Measurements from ENCODE around the gene ROCK2.
"Not testable (repeated sequence)": the region's sequence is repeated elsewhere in the genome, so short reads cannot be mapped to it uniquely, and the experiment has no call there.

The ROCK2 gene

GRCh38 chr2:11338580-11338979 lies 5.9 kb downstream of the ROCK2 start:
- DNase-seq = no peak

DNA sequence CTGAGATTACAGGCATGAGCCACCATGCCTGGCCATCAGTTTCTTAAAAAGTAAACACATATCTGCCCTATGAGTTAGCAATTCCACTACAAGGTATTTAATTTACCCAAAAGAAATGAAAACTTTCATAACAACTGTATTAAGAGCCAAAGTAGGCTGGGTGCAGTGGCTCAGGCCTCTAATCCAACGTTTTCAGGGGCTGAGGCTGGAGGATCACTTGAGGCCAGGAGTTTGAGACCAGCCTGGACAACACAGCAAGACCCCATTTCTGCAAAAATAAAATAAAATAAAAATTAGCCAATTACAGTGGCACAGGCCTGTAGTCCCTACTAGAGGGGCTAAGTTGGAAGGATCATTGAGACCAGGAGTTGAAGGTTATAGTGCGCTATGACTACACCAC lies 6.5 kb downstream of the ROCK2 start:
- DNase-seq = no peak

GRCh38 chr2:11336189-11336588 lies 8.2 kb downstream of the ROCK2 start:
- no peak for DNase-seq

GRCh38 chr2:11333427-11334183 lies 10.8 kb downstream of the ROCK2 start:
- DNase-seq = no peak

- DNase-seq = no peak
Observed at GRCh38 chr2:11332596-11332995, 11.8 kb downstream of the ROCK2 start.

DNA sequence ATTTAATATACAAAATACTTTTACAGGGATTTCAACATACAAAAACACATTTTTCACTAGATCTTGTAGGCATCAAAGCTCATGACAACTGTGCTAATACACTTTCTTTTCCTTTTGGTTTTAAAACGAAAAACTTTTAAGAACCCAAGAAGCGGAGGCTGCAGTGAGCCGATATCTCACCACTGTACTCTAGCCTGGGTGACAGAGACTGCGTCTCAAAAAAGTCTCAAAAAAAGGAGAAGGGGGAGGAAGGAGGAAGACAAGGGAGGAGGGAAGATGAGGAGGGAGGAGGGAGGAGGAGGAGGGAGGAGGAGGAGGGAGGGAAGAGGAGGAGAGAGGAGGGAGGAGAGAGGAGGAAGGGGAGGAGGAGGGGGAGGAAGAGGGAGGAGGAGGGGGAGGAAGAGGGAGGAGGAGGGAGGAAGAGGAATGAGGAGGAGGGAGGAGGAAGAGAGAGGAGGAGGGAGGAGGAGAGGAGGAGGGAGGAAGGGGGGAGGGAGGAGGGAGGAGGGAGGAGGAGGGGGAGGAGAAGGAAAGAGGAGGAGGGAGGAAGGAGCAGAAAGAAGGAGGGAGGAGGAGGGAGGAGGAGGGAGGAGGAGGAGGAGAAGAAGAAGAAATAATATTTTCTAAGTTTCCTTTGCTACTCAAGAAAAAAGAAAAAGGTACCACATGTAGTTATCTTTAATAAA lies 13.8 kb downstream of the ROCK2 start:
- DNase-seq = no peak

DNA sequence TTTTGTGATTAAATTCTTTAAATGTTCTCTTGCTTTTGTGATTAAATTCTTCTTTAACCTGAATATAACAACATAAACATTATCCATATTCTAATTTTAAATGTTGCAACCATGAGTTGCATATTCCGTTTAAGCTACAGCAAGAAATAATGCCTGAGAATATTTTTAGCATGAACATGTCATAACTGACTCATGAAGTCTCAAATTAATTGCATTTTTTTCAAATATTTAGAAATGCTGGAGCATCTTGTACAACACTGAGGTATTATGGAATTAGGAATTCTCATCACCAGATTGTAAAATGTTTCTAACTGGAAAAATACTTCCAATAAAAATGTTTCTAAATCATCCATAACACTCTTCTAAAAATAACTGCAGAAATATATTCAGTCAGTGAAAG lies 14.7 kb downstream of the ROCK2 start:
- no peak for DNase-seq

DNA sequence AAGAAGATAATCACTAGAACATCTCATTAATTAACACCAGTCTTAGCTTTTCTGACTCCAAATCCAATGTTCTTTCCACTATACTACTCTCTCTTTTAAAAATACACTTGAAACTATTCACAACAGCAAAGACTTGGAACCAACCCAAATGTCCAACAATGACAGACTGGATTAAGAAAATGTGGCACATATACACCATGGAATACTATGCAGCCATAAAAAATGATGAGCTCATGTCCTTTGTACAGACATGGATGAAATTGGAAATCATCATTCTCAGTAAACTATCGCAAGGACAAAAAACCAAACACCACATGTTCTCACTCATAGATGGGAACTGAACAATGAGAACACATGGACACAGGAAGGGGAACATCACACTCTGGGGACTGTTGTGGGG lies 15.9 kb downstream of the ROCK2 start:
- not testable (repeated sequence) for DNase-seq

DNA sequence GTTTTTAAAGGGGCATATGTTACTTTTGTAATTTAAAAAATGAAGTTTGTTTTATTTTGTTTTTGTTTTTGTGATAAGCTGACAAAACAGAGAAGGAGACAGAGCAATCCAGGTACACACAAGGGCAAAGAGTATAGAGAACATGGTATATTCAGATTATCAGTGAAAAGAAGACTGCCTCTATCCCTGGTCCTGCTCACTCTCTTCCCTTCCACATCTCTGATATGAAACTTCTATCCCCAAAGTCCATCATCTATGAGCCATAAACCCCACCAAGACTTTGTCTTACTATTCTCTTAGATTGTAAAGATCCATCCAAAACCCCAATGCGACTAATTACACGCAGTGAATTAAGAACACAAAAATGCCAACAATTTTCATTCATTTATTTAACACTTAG lies 16.6 kb downstream of the ROCK2 start:
- no peak for DNase-seq

GRCh38 chr2:11326677-11327211 lies 17.7 kb downstream of the ROCK2 start:
- DNase-seq = no peak

- no peak for DNase-seq
Observed at GRCh38 chr2:11325961-11326676, 18.3 kb downstream of the ROCK2 start.

- no peak for DNase-seq
Observed at GRCh38 chr2:11321847-11322246, 22.6 kb downstream of the ROCK2 start.

DNA sequence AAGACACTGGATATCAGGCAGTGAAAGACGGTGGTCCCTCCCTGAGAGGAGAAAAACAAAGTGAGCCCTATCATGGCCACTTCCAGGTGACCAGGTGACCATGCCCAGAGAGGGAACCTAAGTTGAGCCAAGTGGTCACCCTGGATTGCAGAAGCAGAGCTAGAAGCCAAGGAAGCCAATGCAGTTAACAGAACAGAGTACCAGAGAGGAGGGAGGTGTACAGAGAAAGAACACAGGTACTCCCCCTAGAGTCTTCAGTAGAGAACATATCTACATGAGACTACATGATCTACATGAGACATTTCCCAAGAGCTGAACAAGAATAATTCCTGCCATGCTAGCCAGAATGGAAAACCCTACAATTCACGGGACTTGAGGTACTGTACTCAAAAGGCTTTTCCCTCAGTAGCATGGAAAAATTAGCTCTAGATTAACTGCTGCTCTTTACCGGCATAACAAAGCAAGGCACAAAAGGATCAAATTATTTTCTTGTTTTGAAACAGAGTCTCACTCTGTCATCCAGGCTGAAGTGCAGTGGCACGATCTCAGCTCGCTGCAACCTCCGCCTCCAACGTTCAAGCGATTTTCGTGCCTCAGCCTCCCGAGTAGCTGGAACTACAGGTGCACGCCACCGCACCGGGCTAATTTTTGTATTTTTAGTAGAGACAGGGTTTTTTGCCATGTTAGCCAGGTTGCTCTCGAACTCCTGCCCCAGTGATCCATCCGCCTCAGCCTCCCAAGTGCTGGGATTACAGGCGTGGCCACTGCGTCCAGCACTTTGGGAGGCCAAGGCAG lies 23.5 kb downstream of the ROCK2 start:
- DNase-seq = no peak

DNA sequence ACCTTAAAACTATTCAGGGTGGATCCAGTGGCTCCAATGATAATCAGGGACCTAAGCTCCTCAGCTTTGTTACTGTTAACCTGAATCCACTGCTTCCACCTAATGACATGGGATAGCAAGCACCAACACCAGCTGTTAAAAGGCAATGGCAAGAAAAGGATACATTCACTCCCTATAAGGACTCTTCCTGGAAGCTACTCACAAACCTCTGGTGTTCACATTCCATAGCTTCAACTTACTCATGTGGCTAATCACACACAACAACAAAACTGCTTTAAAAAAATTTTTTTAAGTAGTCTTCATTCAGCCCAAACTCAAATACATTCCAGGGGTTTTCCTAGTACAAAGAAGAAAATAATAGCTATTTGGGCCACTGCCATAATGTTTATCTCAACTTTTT lies 24.5 kb downstream of the ROCK2 start:
- DNase-seq = no peak

- no peak for DNase-seq
Observed at GRCh38 chr2:11315074-11315705, 29.2 kb downstream of the ROCK2 start.

DNA sequence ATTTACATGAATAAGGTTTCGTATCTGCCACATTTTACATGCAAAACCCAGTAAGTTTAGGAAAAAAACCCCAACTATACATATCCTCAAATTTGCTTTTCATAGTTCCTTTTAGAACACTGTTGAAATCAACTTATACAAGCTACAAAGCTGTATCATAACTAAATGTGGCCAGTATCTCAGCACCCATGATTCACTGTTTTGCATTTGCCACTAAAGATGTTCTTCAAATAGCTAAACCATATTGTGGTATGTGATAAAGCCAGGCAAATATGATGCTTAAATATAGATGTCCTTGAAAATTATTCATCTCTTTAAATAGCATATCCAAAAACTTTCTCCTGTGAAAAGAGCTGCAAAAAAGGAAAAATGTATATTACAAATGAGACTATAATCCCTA lies 29.9 kb downstream of the ROCK2 start:
- no peak for DNase-seq

DNA sequence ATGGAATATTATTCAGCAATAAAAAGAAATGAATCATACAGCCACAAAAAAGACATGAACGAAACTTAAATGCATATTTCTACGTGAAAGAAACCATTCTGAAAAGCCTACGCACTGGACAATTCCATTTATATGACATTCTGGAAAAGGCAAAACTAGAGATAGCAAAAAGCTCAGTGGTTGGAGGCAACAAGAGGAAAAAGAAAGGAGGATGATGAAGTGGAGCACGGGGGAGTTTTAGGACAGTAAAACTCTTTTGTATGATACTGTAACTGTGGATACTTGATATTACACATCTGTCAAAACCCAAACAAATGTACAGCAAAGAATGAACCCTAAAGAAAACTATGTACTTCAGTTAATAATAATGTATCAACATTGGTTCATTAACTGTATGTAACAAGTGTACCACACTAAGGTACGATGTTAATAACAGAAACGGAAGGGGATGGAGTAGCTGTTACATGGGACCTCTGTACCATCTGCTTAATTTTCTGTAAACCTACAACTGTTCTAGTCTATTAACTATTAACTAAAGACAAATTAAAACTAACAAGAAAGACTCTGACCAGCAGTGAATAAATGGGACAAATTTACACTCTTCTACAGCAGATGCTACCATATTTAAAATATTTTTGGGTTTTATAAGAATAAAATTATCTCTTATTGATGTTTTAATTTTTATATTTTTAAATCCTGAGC lies 31.5 kb downstream of the ROCK2 start:
- no peak for DNase-seq

- DNase-seq = no peak
Observed at GRCh38 chr2:11311543-11311942, 32.9 kb downstream of the ROCK2 start.

GRCh38 chr2:11310212-11310611 lies 34.2 kb downstream of the ROCK2 start:
- DNase-seq = no peak

- DNase-seq = no peak
Observed at GRCh38 chr2:11309706-11310105, 34.7 kb downstream of the ROCK2 start.

DNA sequence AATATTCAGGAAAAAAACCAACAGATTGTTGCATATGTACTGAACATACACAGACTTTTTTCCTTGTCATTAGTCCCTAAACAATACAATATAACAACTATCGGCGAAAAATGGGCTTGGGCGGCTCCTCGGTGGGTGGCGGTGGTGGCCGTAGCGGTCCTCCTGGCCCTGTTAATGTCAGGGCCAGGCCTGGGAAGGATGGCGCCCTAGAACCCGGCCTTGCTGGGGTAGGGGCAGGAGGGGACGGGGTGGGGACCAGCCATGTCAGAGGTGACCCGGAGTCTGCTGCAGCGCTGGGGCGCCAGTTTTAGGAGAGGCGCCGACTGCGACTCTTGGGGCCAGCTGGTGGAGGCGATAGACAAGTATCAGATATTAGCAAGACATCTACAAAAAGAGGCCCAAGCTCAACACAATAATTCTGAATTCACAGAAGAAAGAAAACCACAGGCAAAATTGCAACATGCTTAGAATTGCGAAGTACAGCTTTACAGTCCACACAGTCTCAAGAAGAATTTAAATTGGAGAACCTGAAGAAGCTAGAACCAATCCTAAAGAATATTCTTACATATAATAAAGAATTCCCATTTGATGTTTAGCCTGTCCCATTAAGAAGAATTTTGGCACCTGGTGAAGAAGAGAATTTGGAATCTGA lies 36.5 kb downstream of the ROCK2 start:
- DNase-seq = no peak

Data from NCI-H1436 (cell line).